Measurements from ENCODE around the gene UNC45B.

DNA sequence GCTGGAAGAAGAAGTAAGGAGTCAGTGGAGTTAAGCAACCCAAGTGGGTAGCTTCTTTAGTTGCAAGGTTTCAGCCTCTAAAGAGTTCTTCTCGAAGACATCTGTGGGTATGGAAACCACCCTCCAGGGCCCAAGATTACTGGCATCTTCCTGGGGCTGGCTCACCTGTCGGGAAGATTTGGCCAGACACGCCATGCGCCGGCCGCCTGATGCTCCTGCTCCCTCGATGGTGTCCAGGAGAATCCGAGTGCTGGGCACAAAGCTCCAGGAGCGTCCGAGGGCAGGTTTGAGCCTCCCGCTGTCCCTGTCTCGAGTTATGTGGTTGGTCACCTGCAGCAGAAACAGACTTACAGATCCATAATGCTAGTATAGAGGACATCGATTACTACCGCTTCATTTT is 46.6 kb upstream of the UNC45B start:
- TF ChIP-seq, protein P1, sequence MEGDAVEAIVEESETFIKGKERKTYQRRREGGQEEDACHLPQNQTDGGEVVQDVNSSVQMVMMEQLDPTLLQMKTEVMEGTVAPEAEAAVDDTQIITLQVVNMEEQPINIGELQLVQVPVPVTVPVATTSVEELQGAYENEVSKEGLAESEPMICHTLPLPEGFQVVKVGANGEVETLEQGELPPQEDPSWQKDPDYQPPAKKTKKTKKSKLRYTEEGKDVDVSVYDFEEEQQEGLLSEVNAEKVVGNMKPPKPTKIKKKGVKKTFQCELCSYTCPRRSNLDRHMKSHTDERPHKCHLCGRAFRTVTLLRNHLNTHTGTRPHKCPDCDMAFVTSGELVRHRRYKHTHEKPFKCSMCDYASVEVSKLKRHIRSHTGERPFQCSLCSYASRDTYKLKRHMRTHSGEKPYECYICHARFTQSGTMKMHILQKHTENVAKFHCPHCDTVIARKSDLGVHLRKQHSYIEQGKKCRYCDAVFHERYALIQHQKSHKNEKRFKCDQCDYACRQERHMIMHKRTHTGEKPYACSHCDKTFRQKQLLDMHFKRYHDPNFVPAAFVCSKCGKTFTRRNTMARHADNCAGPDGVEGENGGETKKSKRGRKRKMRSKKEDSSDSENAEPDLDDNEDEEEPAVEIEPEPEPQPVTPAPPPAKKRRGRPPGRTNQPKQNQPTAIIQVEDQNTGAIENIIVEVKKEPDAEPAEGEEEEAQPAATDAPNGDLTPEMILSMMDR (IDR thresholded peaks at IDR 0.05) = no peak
- no peak for TF ChIP-seq EP300 (IDR thresholded peaks at IDR 0.05; ENCODE audit: low read depth)
- TF ChIP-seq POLR2A (IDR thresholded peaks at IDR 0.05) = no peak
